OCI-LY1 (cell line): Measurements from ENCODE around the gene PACSIN1.

ENCODE experiments used
- CTCF ChIP-seq: fragments of 200-600 bp; sonication (generic), shearing (Covaris generic); IDR thresholded peaks from 2 replicates; pipeline ENCODE4 v1.5.1; 2017; ENCODE audit warnings: mild to moderate bottlenecking, antibody characterized with exemption, low read length, moderate library complexity, mixed read lengths
- EZH2 ChIP-seq: fragments of 200-600 bp; sonication (generic), shearing (Covaris generic); IDR thresholded peaks from 2 replicates; pipeline ENCODE4 v1.8.0; 2017; ENCODE audit warnings: borderline replicate concordance, mixed run types, mild to moderate bottlenecking, antibody characterized with exemption, low read length, moderate library complexity, mixed read lengths

- TF ChIP-seq CTCF, result no peak
- TF ChIP-seq EZH2, result no peak
Measured at GRCh38 chr6:34484391-34484790, 18.5 kb downstream of the PACSIN1 start.
